Stomach (tissue), 4 donors: ENCODE measurements around the gene NAALAD2.

Experiments used
- CTCF ChIP-seq, 7 experiments: fragments of 450-650 bp in 4 of 7; fragments of 200-600 bp in 3 of 7; sonication (generic) in 3 of 7; IDR thresholded peaks; one replicate each; pipeline ENCODE4 v1.5.1; 2016 to 2019; ENCODE audit warnings: antibody characterized with exemption in 7 of 7, control low read depth in 2 of 7, mild to moderate bottlenecking in 1 of 7
- EP300 ChIP-seq: sonication (generic); formaldehyde crosslinking; IDR thresholded peaks from one replicate; pipeline ENCODE4 v1.6.1; 2017; ENCODE audit warnings: antibody characterized with exemption
- POLR2A ChIP-seq, 4 donors: fragments of 450-650 bp; IDR thresholded peaks; one replicate each; pipeline ENCODE4 v1.6.1; 2016; ENCODE audit warnings: antibody characterized with exemption in 4 of 4, control low read depth in 2 of 4, mild to moderate bottlenecking in 1 of 4, moderate library complexity in 1 of 4
- POLR2AphosphoS5 ChIP-seq, 3 donors: sonication (generic); formaldehyde crosslinking; IDR thresholded peaks; one replicate each; pipeline ENCODE4 v1.6.1; 2016; ENCODE audit warnings: antibody characterized with exemption in 3 of 3

GRCh38 chr11:90187839-90188238, 53.4 kb downstream of the NAALAD2 start:
- TF ChIP-seq CTCF (IDR thresholded peaks at IDR 0.05) (no peak), POLR2A (IDR thresholded peaks at IDR 0.05) (no peak), POLR2AphosphoS5 (IDR thresholded peaks at IDR 0.05) (no peak), EP300 (no peak)
